ENCODE results near the gene NPIPA5. TPM values are rescaled to one million over a fixed set of nuclear protein-coding genes. Genes with fewer than 3 reads are reported as not detected.
A peak's percentile ranks its signal among the peaks of the same experiment; 100 is the strongest.
"Not testable (repeated sequence)": the region's sequence is repeated elsewhere in the genome, so short reads cannot be mapped to it uniquely, and the experiment has no call there.

The NPIPA5 gene
- 11.0 TPM for total RNA-seq
- polyA plus RNA-seq (ENCODE audit: insufficient read depth, low read depth, low replicate concordance), result 0.88 TPM
- long read RNA-seq, donor 1, result 0 reads
- long read RNA-seq, donor 2, result 0 reads
- long read RNA-seq, donor 3, result 0 reads
- long read RNA-seq, donor 4, result 0 reads
- long read RNA-seq, donor 5, result 0 reads
- long read RNA-seq, donor 6, result 0 reads
- long read RNA-seq, donor 7, result 0 reads
- long read RNA-seq, donor 8, result 0 reads
- long read RNA-seq, donor 9, result 0 reads
- long read RNA-seq, donor 10, result 0 reads

DNA sequence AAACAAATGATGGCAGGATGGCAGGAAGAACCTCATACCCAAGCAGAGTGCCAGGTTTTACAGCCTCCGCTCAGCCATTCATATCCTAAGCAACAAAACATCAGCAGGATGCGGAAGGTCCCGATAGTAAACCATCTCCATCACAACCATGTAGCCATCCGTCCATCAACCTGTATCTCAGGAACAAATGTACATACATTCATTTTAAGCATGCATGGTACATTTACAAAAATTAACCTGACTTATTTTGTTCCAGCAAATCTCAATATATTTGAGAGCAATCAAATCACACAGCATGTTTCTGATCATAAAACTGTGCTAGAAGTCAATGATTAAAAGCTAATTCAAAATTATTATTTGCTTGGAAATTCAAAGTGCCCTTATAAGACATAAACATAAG is at the start of gene NPIPA5:
Gene NPIPA5 (minus strand): TSS at position 101 of the 400 bp plus-strand sequence. CDS start 0 bp downstream, at position 101.
- H3K4me3 ChIP-seq (ENCODE audit: low read length in 3 of 3); H3K27me3 ChIP-seq (ENCODE audit: control insufficient read depth, insufficient read depth, low read length); H3K27ac ChIP-seq (ENCODE audit: low read depth in 2 of 2, low read length in 2 of 2); H3K9ac ChIP-seq (ENCODE audit: low read length in 3 of 3); H3K4me1 ChIP-seq (ENCODE audit: control insufficient read depth in 2 of 3, insufficient read depth in 2 of 3, low read depth in 1 of 3, low read length in 3 of 3); FAIRE-seq; H3K36me3 ChIP-seq (ENCODE audit: control insufficient read depth in 2 of 3, insufficient read depth in 3 of 3, low read length in 3 of 3); H3K9me3 ChIP-seq (ENCODE audit: control insufficient read depth in 2 of 3, insufficient read depth in 1 of 3, low read length in 3 of 3); intact Hi-C loops (cut with DNase I); DNase-seq: not testable (repeated sequence)

DNA sequence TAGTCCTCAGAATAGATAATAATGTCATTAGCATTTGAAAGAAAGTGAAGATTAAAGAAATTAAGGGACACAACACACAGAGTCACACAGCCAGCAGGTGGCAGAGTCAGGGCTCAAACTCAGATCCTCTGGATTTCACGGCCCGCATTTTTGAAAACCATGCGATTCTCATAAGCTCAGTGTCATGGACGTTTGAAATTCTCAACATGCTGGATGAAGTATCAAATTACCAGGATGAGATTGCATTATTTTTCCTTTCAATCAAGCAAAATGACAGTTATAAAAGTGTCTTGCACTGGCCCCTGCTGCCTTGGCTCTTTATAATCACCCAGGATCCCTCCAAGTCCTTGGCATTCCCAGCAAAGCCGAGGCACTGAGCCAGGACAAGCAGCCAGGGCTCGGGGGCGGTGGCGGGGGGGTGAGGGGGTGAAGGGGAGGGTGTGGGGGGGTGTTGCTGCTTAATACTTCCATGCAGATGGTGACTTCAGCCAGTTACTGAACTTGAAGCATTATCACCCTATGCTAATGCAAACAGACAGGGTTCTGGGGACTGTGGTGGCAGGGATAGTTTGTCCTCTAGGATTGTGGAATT is 49.6 kb upstream of the NPIPA5 start:
- FAIRE-seq (peak; percentile 70), DNase-seq (peak; percentile 57 to 87 (median 78))
- Histone ChIP-seq H3K9me3 (ENCODE audit: control insufficient read depth in 2 of 3, insufficient read depth in 1 of 3, low read length in 3 of 3) (no peaks in the 10 kb centered on the region), H3K4me1 (ENCODE audit: control insufficient read depth in 2 of 3, insufficient read depth in 2 of 3, low read depth in 1 of 3, low read length in 3 of 3) (no peaks in the 10 kb centered on the region), H3K27ac (ENCODE audit: low read depth in 2 of 2, low read length in 2 of 2) (no peak overlapping the region), H3K9ac (ENCODE audit: low read length in 3 of 3) (peak overlapping the region in 1 of 3 donors; percentile 40), H3K36me3 (ENCODE audit: control insufficient read depth in 2 of 3, insufficient read depth in 3 of 3, low read length in 3 of 3) (no peaks in the 10 kb centered on the region), H3K4me3 (ENCODE audit: low read length in 3 of 3) (peak overlapping the region in 1 of 3 donors; percentile 49), H3K27me3 (ENCODE audit: control insufficient read depth, insufficient read depth, low read length) (no peaks in the 10 kb centered on the region)
- peak; percentile 73 for TF ChIP-seq CTCF (IDR thresholded peaks at IDR 0.05; ENCODE audit: borderline replicate concordance, extremely low read depth, insufficient read depth)
- intact Hi-C loops (cut with DNase I), result no loop called here

DNA sequence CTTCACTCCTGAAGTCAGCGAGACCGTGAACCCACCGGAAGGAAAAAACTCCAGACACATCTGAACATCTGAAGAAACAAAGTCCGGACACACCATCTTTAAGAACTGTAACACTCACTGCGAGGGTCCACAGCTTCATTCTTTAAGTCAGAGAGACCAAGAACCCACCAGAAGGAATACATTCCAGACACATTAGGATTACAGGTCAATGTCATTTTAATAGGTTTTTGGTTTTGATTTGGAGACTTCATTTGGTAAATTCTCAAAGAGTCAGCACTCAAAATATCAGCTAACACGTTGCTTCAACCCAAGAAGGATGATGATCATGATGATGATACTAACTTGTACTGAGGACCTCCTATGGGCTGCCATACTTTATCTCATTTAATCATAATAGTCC is 48.7 kb upstream of the NPIPA5 start:
- Histone ChIP-seq H3K36me3 (ENCODE audit: control insufficient read depth in 2 of 3, insufficient read depth in 3 of 3, low read length in 3 of 3) (no peaks in the 10 kb centered on the region), H3K4me1 (ENCODE audit: control insufficient read depth in 2 of 3, insufficient read depth in 2 of 3, low read depth in 1 of 3, low read length in 3 of 3) (no peaks in the 10 kb centered on the region), H3K27ac (ENCODE audit: low read depth in 2 of 2, low read length in 2 of 2) (no peak overlapping the region), H3K9ac (ENCODE audit: low read length in 3 of 3) (no peak overlapping the region), H3K27me3 (ENCODE audit: control insufficient read depth, insufficient read depth, low read length) (no peaks in the 10 kb centered on the region), H3K9me3 (ENCODE audit: control insufficient read depth in 2 of 3, insufficient read depth in 1 of 3, low read length in 3 of 3) (no peaks in the 10 kb centered on the region), H3K4me3 (ENCODE audit: low read length in 3 of 3) (no peak overlapping the region)
- intact Hi-C loops (cut with DNase I), result no loop called here
- TF ChIP-seq CTCF (IDR thresholded peaks at IDR 0.05; ENCODE audit: borderline replicate concordance, extremely low read depth, insufficient read depth), result no peak
- DNase-seq (no peak), FAIRE-seq (no peak)

DNA sequence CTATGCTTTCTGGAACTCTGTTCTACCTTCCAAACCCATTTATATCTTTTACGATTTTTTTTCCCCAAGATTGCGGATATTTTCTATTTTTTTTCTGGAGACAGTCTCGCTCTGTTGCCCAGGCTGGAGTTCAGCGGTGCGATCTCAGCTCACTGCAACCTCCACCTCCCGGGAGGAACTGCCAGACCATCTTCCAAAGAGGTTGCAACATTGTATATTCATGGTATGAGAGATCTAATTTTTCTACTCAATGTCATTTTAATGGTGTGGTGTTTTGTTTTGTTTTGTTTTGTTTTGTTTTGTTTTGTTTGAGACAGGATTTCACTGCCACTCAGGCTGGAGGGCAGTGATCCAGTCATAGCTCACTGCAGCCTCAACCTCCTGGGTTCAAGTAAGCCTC is 47.8 kb upstream of the NPIPA5 start:
- TF ChIP-seq CTCF (IDR thresholded peaks at IDR 0.05; ENCODE audit: borderline replicate concordance, extremely low read depth, insufficient read depth), result no peak
- H3K9ac ChIP-seq (ENCODE audit: low read length in 3 of 3), result no peak overlapping the region
- intact Hi-C loops (cut with DNase I), result no loop called here
- no peaks in the 10 kb centered on the region for H3K27me3 ChIP-seq (ENCODE audit: control insufficient read depth, insufficient read depth, low read length)
- H3K27ac ChIP-seq (ENCODE audit: low read depth in 2 of 2, low read length in 2 of 2), result no peak overlapping the region
- H3K4me1 ChIP-seq (ENCODE audit: control insufficient read depth in 2 of 3, insufficient read depth in 2 of 3, low read depth in 1 of 3, low read length in 3 of 3), result no peaks in the 10 kb centered on the region
- DNase-seq (no peak), FAIRE-seq (no peak)
- no peak overlapping the region for H3K4me3 ChIP-seq (ENCODE audit: low read length in 3 of 3)
- no peaks in the 10 kb centered on the region for H3K36me3 ChIP-seq (ENCODE audit: control insufficient read depth in 2 of 3, insufficient read depth in 3 of 3, low read length in 3 of 3)
- H3K9me3 ChIP-seq (ENCODE audit: control insufficient read depth in 2 of 3, insufficient read depth in 1 of 3, low read length in 3 of 3), result no peaks in the 10 kb centered on the region
